Measurements from ENCODE around the gene TEX28.

DNA sequence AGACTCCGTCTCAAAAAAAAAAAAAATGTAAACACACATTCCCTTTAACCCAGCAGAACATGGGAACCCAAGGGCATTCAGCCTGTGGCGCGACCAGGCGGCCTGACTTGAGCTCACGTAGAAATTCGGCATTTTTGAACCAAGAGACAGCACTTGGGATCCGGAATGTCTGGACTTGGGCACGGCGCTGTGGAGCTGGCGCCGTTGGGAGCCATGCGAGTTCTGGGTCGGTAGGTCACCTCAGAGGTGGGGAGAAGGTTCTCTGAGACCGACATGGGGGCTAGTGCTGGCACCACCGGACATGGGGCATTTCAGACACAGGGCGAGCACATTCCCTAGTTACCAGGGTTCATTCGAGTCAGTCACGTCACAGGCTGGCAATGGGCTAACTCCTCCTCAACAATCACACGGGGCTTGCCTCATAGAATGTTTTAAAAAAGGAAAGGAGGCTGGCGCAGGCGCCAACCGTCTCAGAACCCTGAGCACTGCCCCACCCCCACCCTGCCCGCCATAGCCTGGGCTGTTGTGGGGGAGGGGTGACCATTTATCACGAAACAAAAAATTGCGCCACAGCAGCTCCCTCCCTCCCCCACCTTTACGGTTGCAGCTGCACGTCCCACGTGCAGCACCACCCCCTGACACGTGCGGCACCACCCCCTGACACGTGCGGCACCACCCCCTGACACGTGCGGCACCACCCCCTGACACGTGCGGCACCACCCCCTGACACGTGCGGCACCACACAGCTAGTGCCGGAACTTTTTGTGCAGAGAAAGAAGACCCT, at the start of gene TEX28:
- TF ChIP-seq, protein P1, sequence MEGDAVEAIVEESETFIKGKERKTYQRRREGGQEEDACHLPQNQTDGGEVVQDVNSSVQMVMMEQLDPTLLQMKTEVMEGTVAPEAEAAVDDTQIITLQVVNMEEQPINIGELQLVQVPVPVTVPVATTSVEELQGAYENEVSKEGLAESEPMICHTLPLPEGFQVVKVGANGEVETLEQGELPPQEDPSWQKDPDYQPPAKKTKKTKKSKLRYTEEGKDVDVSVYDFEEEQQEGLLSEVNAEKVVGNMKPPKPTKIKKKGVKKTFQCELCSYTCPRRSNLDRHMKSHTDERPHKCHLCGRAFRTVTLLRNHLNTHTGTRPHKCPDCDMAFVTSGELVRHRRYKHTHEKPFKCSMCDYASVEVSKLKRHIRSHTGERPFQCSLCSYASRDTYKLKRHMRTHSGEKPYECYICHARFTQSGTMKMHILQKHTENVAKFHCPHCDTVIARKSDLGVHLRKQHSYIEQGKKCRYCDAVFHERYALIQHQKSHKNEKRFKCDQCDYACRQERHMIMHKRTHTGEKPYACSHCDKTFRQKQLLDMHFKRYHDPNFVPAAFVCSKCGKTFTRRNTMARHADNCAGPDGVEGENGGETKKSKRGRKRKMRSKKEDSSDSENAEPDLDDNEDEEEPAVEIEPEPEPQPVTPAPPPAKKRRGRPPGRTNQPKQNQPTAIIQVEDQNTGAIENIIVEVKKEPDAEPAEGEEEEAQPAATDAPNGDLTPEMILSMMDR (IDR thresholded peaks at IDR 0.05), result no peak
- no peak for TF ChIP-seq POLR2A (IDR thresholded peaks at IDR 0.05)

All from right lobe of liver (tissue), 4 donors.